IMR-90 (cell line): ENCODE data around the gene BTBD9. TPM values are rescaled to one million over a fixed set of nuclear protein-coding genes. Genes with fewer than 3 reads are reported as not detected.

ENCODE experiments used
- ATAC-seq: fragments of 200-7000 bp; cut with Tn5 transposase; 2 replicates; pipeline ENCODE4 v1.9.1; 2020; ENCODE audit warnings: low read depth, mild to moderate bottlenecking, moderate library complexity
- BruUV-seq: library from RNA; stranded (reverse); fragments of 400-500 nt; replicated peaks from 2 replicates; lab custom pipeline; 2021; lab: Mats Ljungman, UMichigan
- CTCF ChIA-PET: fragments of 300-600 bp; formaldehyde crosslinking; extraction: SDS; loops from one replicate; lab custom pipeline; 2021; ENCODE audit warnings: antibody characterized with exemption; lab: Yijun Ruan, JAX
- POLR2A ChIA-PET: fragments of 300-600 bp; sonication (Branson Sonifier 250); formaldehyde crosslinking; loops from one replicate; lab custom pipeline; 2022; ENCODE audit warnings: antibody characterized with exemption; ENCODE audit not compliant: unreplicated experiment; lab: Charles Lee
- DNase-seq: peaks from one replicate; pipeline ENCODE4 v3.0.0; 2013
- H2AFZ ChIP-seq: replicated peaks from 2 replicates; pipeline ENCODE3; 2013; ENCODE audit warnings: low read length, mild to moderate bottlenecking; ENCODE audit not compliant: poor library complexity
- H2AK5ac ChIP-seq: 2 replicates; pipeline ENCODE4 v1.6.1; 2013; ENCODE audit warnings: low read depth, low read length, inconsistent platforms
- H2AK9ac ChIP-seq: replicated peaks from 2 replicates; pipeline ENCODE3; 2013; ENCODE audit warnings: mild to moderate bottlenecking, low read depth, low read length, moderate library complexity; ENCODE audit not compliant: poor library complexity
- H2BK120ac ChIP-seq: 2 replicates; pipeline ENCODE4 v1.6.1; 2013; ENCODE audit warnings: low read depth, low read length, inconsistent platforms
- H2BK15ac ChIP-seq: 3 replicates; pipeline ENCODE4 v1.6.1; 2013; ENCODE audit warnings: low read depth, low read length, inconsistent platforms
- H2BK20ac ChIP-seq: 2 replicates; pipeline ENCODE4 v1.6.1; 2013; ENCODE audit warnings: low read depth, mild to moderate bottlenecking, inconsistent platforms, low read length, moderate library complexity
- H2BK5ac ChIP-seq: 2 replicates; pipeline ENCODE4 v1.6.1; 2013; ENCODE audit warnings: mild to moderate bottlenecking, low read depth, low read length, inconsistent platforms; ENCODE audit not compliant: poor library complexity, severe bottlenecking
- H3K14ac ChIP-seq: replicated peaks from 2 replicates; pipeline ENCODE4 v1.6.1; 2013; ENCODE audit warnings: low read depth, low read length, inconsistent platforms
- H3K18ac ChIP-seq: 2 replicates; pipeline ENCODE4 v1.6.1; 2013; ENCODE audit warnings: low read depth, low read length, control low read depth
- H3K23ac ChIP-seq: 2 replicates; pipeline ENCODE4 v1.6.1; 2013; ENCODE audit warnings: low read depth, low read length, inconsistent platforms
- H3K27ac ChIP-seq: 2 replicates; pipeline ENCODE4 v1.5.1; 2013; ENCODE audit warnings: mild to moderate bottlenecking, control low read depth, low read length; ENCODE audit not compliant: insufficient read depth
- H3K27me3 ChIP-seq: 2 replicates; pipeline ENCODE4 v1.6.1; 2013; ENCODE audit warnings: low read length; ENCODE audit not compliant: control insufficient read depth, insufficient read depth
- H3K36me3 ChIP-seq: 2 replicates; pipeline ENCODE4 v1.6.1; 2013; ENCODE audit warnings: low read length, mixed read lengths; ENCODE audit not compliant: control insufficient read depth, insufficient read depth
- H3K4ac ChIP-seq: 2 replicates; pipeline ENCODE4 v1.6.1; 2013; ENCODE audit warnings: low read depth, low read length, inconsistent platforms
- H3K4me1 ChIP-seq: 2 replicates; pipeline ENCODE4 v1.6.1; 2013; ENCODE audit warnings: low read length, mixed read lengths; ENCODE audit not compliant: control insufficient read depth, insufficient read depth
- H3K4me2 ChIP-seq: 2 replicates; pipeline ENCODE4 v1.6.1; 2013; ENCODE audit warnings: low read depth, mild to moderate bottlenecking, control low read depth, low read length, moderate library complexity
- H3K4me3 ChIP-seq: 2 replicates; pipeline ENCODE4 v1.5.1; 2013; ENCODE audit warnings: low read depth, mild to moderate bottlenecking, control low read depth, low read length, moderate library complexity; ENCODE audit not compliant: insufficient read depth
- H3K56ac ChIP-seq: 2 replicates; pipeline ENCODE4 v1.6.1; 2013; ENCODE audit warnings: low read length, inconsistent platforms; ENCODE audit not compliant: insufficient read depth; ENCODE audit errors: extremely low read depth
- H3K79me1 ChIP-seq, 2 experiments: 2 replicates each; pipeline ENCODE4 v1.6.1; 2013; ENCODE audit warnings: low read length in 2 of 2, inconsistent platforms in 1 of 2, low read depth in 1 of 2
- H3K9ac ChIP-seq: 2 replicates; pipeline ENCODE4 v1.6.1; 2013; ENCODE audit warnings: low read depth, low read length, control low read depth
- H3K9me1 ChIP-seq: 2 replicates; pipeline ENCODE4 v1.6.1; 2013; ENCODE audit warnings: low read length, inconsistent platforms; ENCODE audit not compliant: insufficient read depth
- H3K9me3 ChIP-seq: 2 replicates; pipeline ENCODE4 v1.6.1; 2013; ENCODE audit warnings: low read length; ENCODE audit not compliant: control insufficient read depth, insufficient read depth
- H4K20me1 ChIP-seq: 2 replicates; pipeline ENCODE4 v1.6.1; 2013; ENCODE audit warnings: low read length, inconsistent platforms; ENCODE audit not compliant: insufficient read depth
- H4K5ac ChIP-seq: 2 replicates; pipeline ENCODE4 v1.6.1; 2013; ENCODE audit warnings: mild to moderate bottlenecking, low read depth, low read length, control low read depth
- H4K8ac ChIP-seq, 2 experiments: 2 replicates each; pipeline ENCODE4 v1.6.1; 2013; ENCODE audit warnings: low read depth in 2 of 2, low read length in 2 of 2, control low read depth in 1 of 2, inconsistent platforms in 1 of 2
- H4K91ac ChIP-seq: 2 replicates; pipeline ENCODE4 v1.6.1; 2013; ENCODE audit warnings: low read depth, low read length, inconsistent platforms; ENCODE audit not compliant: insufficient read depth
- BHLHE40 ChIP-seq: fragments of 150-350 bp; IDR thresholded peaks from 2 replicates; pipeline ENCODE4 v1.6.1; 2016; ENCODE audit warnings: mild to moderate bottlenecking, low read depth, low read length
- ELK1 ChIP-seq: fragments of 150-350 bp; IDR thresholded peaks from 2 replicates; pipeline ENCODE4 v1.6.1; 2016; ENCODE audit warnings: low read depth, mild to moderate bottlenecking, low read length, moderate library complexity, borderline replicate concordance
- NFE2L2 ChIP-seq: fragments of 150-350 bp; IDR thresholded peaks from 2 replicates; pipeline ENCODE4 v1.6.1; 2016; ENCODE audit warnings: low read depth, mild to moderate bottlenecking, low read length
- USF2 ChIP-seq: fragments of 150-350 bp; IDR thresholded peaks from 2 replicates; pipeline ENCODE4 v1.6.1; 2017; ENCODE audit warnings: mild to moderate bottlenecking, antibody characterized with exemption, low read length, low read depth
- WGBS, 2 experiments: methylation state at CpG; one replicate each; pipeline versions ENCODE4 v1.1.5 to v1.1.7; 2013; ENCODE audit warnings: missing lambda C conversion rate in 2 of 2; ENCODE audit not compliant: insufficient read length in 1 of 2; ENCODE audit errors: extremely low coverage in 2 of 2; 5-methylcytosine and 5-hydroxymethylcytosine counted together
- dilution Hi-C: fragments of 300-500 bp; cut with HindIII; formaldehyde crosslinking; loops from one replicate; pipeline ENCODE4 v1.14.3; 2018; ENCODE audit warnings: low sequenced_read_pairs; ENCODE audit not compliant: unreplicated experiment
- in situ Hi-C: fragments of 300-500 bp; cut with MboI; formaldehyde crosslinking; loops from 3 replicates; pipeline ENCODE4 v1.14.3; 2019; ENCODE audit warnings: low sequenced_read_pairs, inconsistent platforms, mixed read lengths
- intact Hi-C: fragments of 100-400 bp; cut with micrococcal nuclease; formaldehyde crosslinking; loops from 2 replicates; pipeline ENCODE4 v1.10.0; 2022
- polyA plus RNA-seq, 3 experiments: library from polyadenylated mRNA; depleted of rRNA; stranded (reverse); fragments of >200 nt; gene quantifications; 2 replicates each; pipeline ENCODE4 v1.2.3, GENCODE V29; 2012; ENCODE audit warnings: low replicate concordance in 1 of 3
- total RNA-seq: library from RNA; depleted of rRNA; stranded (reverse); fragments of >200 nt; gene quantifications from 2 replicates; pipeline ENCODE4 v1.2.3, GENCODE V29; 2012

Gene BTBD9
- total and polyA plus RNA-seq, 2 of the 4 experiments (the other 2 are of a cell fraction): 4.1 to 22.0 TPM

- Histone ChIP-seq H3K4me2 (no peak overlapping the region), H2BK120ac (no peak overlapping the region), H2AK5ac (no peak overlapping the region), H3K9ac (no peak overlapping the region), H3K79me1 (peaks cover 47 to 81% of the 10 kb centered on the region in 2 experiments), H3K27ac (no peak overlapping the region), H3K56ac (no peak overlapping the region), H4K8ac (no peak overlapping the region), H2BK20ac (no peak overlapping the region), H3K9me3 (no peaks in the 10 kb centered on the region), H3K4ac (no peak overlapping the region), H3K9me1 (peaks cover 42% of the 10 kb centered on the region), H3K18ac (no peak overlapping the region), H4K91ac (no peak overlapping the region), H3K27me3 (no peaks in the 10 kb centered on the region), H2BK5ac (no peak overlapping the region), H4K5ac (no peak overlapping the region), H2AFZ (no peak overlapping the region), H4K20me1 (peaks cover 56% of the 10 kb centered on the region), H3K4me3 (no peak overlapping the region), H3K4me1 (peaks cover 9% of the 10 kb centered on the region), H2AK9ac (no peak overlapping the region), H2BK15ac (no peak overlapping the region), H3K23ac (no peak overlapping the region), H3K36me3 (peaks cover 3% of the 10 kb centered on the region; the same call in 1 of the 2 replicates), H3K14ac (no peak overlapping the region)
- intact Hi-C loops (no loop called here), dilution Hi-C loops (no loop called here), in situ Hi-C loops (no loop called here)
- ChIA-PET POLR2A (no interaction called here), CTCF (no interaction called here)
- TF ChIP-seq ELK1: no peak
- no peak for TF ChIP-seq USF2
- no peak for TF ChIP-seq NFE2L2
- no peak for TF ChIP-seq BHLHE40
- no TSS peak for BruUV-seq
- DNase-seq (no peak), ATAC-seq (no peak)
- WGBS, 2 experiments: no CpG with 5 or more reads among the region's 4 CpGs
Observed at GRCh38 chr6:38134704-38135088, 505.0 kb downstream of the BTBD9 start.
